ENCODE data around the gene TBC1D1.

Gene TBC1D1

GRCh38 chr4:37890801-37891259 lies at the start of gene TBC1D1:
TBC1D1 (plus strand) TSS chr4:37891084; CDS start chr4:37902096, 11,012 bp downstream.
- peak; percentile 9 to 21 for ATAC-seq

- ATAC-seq, result no peak
Observed at GRCh38 chr4:37844204-37844603, 46.7 kb upstream of the TBC1D1 start.

GRCh38 chr4:37845201-37845600 lies 45.7 kb upstream of the TBC1D1 start:
- no peak for ATAC-seq

GRCh38 chr4:37847311-37847884 lies 43.5 kb upstream of the TBC1D1 start:
- ATAC-seq, result no peak

- ATAC-seq, result no peak
Observed at GRCh38 chr4:37852376-37852775, 38.5 kb upstream of the TBC1D1 start.

GRCh38 chr4:37858112-37858511 lies 32.8 kb upstream of the TBC1D1 start:
- ATAC-seq, result no peak

GRCh38 chr4:37858872-37859271 lies 32.0 kb upstream of the TBC1D1 start:
- no peak for ATAC-seq

- no peak for ATAC-seq
Observed at GRCh38 chr4:37860266-37860665, 30.6 kb upstream of the TBC1D1 start.

- no peak for ATAC-seq
Observed at GRCh38 chr4:37862961-37863360, 27.9 kb upstream of the TBC1D1 start.

GRCh38 chr4:37864786-37865185 lies 26.1 kb upstream of the TBC1D1 start:
- ATAC-seq, result no peak

GRCh38 chr4:37865450-37865849 lies 25.4 kb upstream of the TBC1D1 start:
- ATAC-seq, result no peak

GRCh38 chr4:37867102-37867501 lies 23.8 kb upstream of the TBC1D1 start:
- no peak for ATAC-seq

- no peak for ATAC-seq
Observed at GRCh38 chr4:37868238-37868637, 22.6 kb upstream of the TBC1D1 start.

GRCh38 chr4:37872310-37872988 lies 18.4 kb upstream of the TBC1D1 start:
- ATAC-seq, result peak in 1 of 2 donors; percentile 24

- ATAC-seq, result peak in 1 of 2 donors; percentile 62
Observed at GRCh38 chr4:37873386-37873785, 17.5 kb upstream of the TBC1D1 start.

- ATAC-seq, result no peak
Observed at GRCh38 chr4:37876156-37876555, 14.7 kb upstream of the TBC1D1 start.

- no peak for ATAC-seq
Observed at GRCh38 chr4:37879365-37879764, 11.5 kb upstream of the TBC1D1 start.

- no peak for ATAC-seq
Observed at GRCh38 chr4:37881811-37882210, 9.1 kb upstream of the TBC1D1 start.

- no peak for ATAC-seq
Observed at GRCh38 chr4:37882665-37883296, 8.1 kb upstream of the TBC1D1 start.

GRCh38 chr4:37884855-37885487 lies 5.9 kb upstream of the TBC1D1 start:
- ATAC-seq, result no peak

GRCh38 chr4:37885496-37885895 lies 5.4 kb upstream of the TBC1D1 start:
- ATAC-seq, result no peak

GRCh38 chr4:37889849-37890800 lies 759 bp upstream of the TBC1D1 start:
- ATAC-seq, result peak; percentile 5 to 11

Data from activated CD4-positive, CD25-positive, alpha-beta regulatory T cell treated with anti-CD3 and anti-CD28 coated beads, Interleukin-2, amount 50 U/mL, for 24 hours (primary cell).